GM12878 (cell line): ENCODE results near the gene PALLD. TPM values are rescaled to one million over a fixed set of nuclear protein-coding genes. Genes with fewer than 3 reads are reported as not detected.

Source experiments
- BACH1 ChIP-seq: fragments of 450-650 bp; IDR thresholded peaks from 2 replicates; pipeline ENCODE4 v1.6.1; 2017; ENCODE audit warnings: mild to moderate bottlenecking, borderline replicate concordance
- CBFB ChIP-seq: IDR thresholded peaks from 2 replicates; pipeline ENCODE4 v1.6.1; 2016; ENCODE audit warnings: antibody characterized with exemption, low read depth
- CHD2 ChIP-seq: IDR thresholded peaks from 2 replicates; pipeline ENCODE4 v1.6.1; 2011; ENCODE audit warnings: low read depth, low read length, improper control_type of control experiment, borderline replicate concordance
- DPF2 ChIP-seq: fragments of 450-650 bp; IDR thresholded peaks from 2 replicates; pipeline ENCODE4 v1.6.1; 2017; ENCODE audit warnings: mild to moderate bottlenecking
- ESRRA ChIP-seq: IDR thresholded peaks from 2 replicates; pipeline ENCODE4 v1.6.1; 2012; ENCODE audit warnings: mild to moderate bottlenecking, low read length, improper control_type of control experiment
- ETV6 ChIP-seq, 2 experiments: fragments of 450-650 bp in 1 of 2; IDR thresholded peaks in 1 of 2; conservative IDR thresholded peaks in 1 of 2; 2 replicates each; pipeline ENCODE4 v1.6.1; 2014; ENCODE audit warnings: antibody characterized with exemption in 1 of 2, borderline replicate concordance in 1 of 2, low read depth in 1 of 2, mild to moderate bottlenecking in 1 of 2, moderate library complexity in 1 of 2
- IKZF2 ChIP-seq, 2 experiments: fragments of 450-650 bp; IDR thresholded peaks; 2 replicates each; pipeline ENCODE4 v1.6.1; 2017; ENCODE audit warnings: mild to moderate bottlenecking in 2 of 2, moderate library complexity in 2 of 2
- NFXL1 ChIP-seq: fragments of 450-650 bp; IDR thresholded peaks from 2 replicates; pipeline ENCODE4 v1.6.1; 2017; ENCODE audit warnings: antibody characterized with exemption, mild to moderate bottlenecking, borderline replicate concordance
- NR2C2 ChIP-seq: IDR thresholded peaks from 2 replicates; pipeline ENCODE4 v1.6.1; 2011; ENCODE audit warnings: borderline replicate concordance, low read depth; ENCODE audit not compliant: control insufficient read depth, insufficient read length
- PAX8 ChIP-seq: fragments of 450-650 bp; IDR thresholded peaks from 2 replicates; pipeline ENCODE4 v1.6.1; 2017; ENCODE audit warnings: mild to moderate bottlenecking, moderate library complexity
- PKNOX1 ChIP-seq: fragments of 450-650 bp; IDR thresholded peaks from 2 replicates; pipeline ENCODE4 v1.6.1; 2016; ENCODE audit warnings: mild to moderate bottlenecking
- RFX5 ChIP-seq: IDR thresholded peaks from 2 replicates; pipeline ENCODE4 v1.6.1; 2011; ENCODE audit warnings: low read depth, low read length, improper control_type of control experiment
- SPI1 ChIP-seq: IDR thresholded peaks from 2 replicates; pipeline ENCODE4 v1.6.1; 2011; ENCODE audit warnings: low read depth, mild to moderate bottlenecking, low read length, moderate library complexity, borderline replicate concordance; ENCODE audit not compliant: insufficient read depth
- SREBF1 ChIP-seq: IDR thresholded peaks from 2 replicates; pipeline ENCODE4 v1.6.1; 2012; ENCODE audit warnings: mild to moderate bottlenecking, low read length
- SREBF2 ChIP-seq: IDR thresholded peaks from 2 replicates; pipeline ENCODE4 v1.6.1; 2012; ENCODE audit warnings: mild to moderate bottlenecking, low read length
- SRF ChIP-seq, 2 experiments: IDR thresholded peaks; 2 replicates each; pipeline ENCODE4 v1.6.1; 2011; ENCODE audit warnings: low read depth in 2 of 2, low read length in 2 of 2, mild to moderate bottlenecking in 1 of 2, moderate library complexity in 1 of 2
- TAF1 ChIP-seq: IDR thresholded peaks from 2 replicates; pipeline ENCODE4 v1.6.1; 2011; ENCODE audit warnings: mild to moderate bottlenecking, low read depth, low read length, borderline replicate concordance
- USF2 ChIP-seq: IDR thresholded peaks from 2 replicates; pipeline ENCODE4 v1.6.1; 2011; ENCODE audit warnings: low read depth, low read length, improper control_type of control experiment, borderline replicate concordance
- ZBTB33 ChIP-seq: fragments of 450-650 bp; IDR thresholded peaks from 2 replicates; pipeline ENCODE4 v1.6.1; 2017; ENCODE audit warnings: mild to moderate bottlenecking
- ZBTB40 ChIP-seq: fragments of 450-650 bp; IDR thresholded peaks from 2 replicates; pipeline ENCODE4 v1.6.1; 2016; ENCODE audit warnings: mild to moderate bottlenecking, moderate library complexity, borderline replicate concordance
- polyA plus RNA-seq, 11 experiments: library from polyadenylated mRNA; depleted of rRNA in 4 of 11; unstranded in 6 of 11; stranded (reverse) in 5 of 11; fragments of >200 nt; fragmentation: Nextera tagmentation in 4 of 11; fragmentation: Illumina TruSeq in 1 of 11; extraction: Ambion mirVana in 4 of 11; extraction: Trizol in 1 of 11; gene quantifications; 1 replicate in 1 of 11; 2 replicates in 10 of 11; pipeline versions ENCODE4 v1.2.1 to v1.2.3, GENCODE V29; 2011 to 2016; ENCODE audit warnings: inconsistent platforms in 2 of 11, missing spikeins in 2 of 11, low read depth in 1 of 11
- total RNA-seq, 4 experiments: library from RNA; depleted of rRNA in 3 of 4; stranded (reverse); fragments of >200 nt in 3 of 4; fragmentation: Illumina TruSeq in 1 of 4; extraction: Trizol in 1 of 4; gene quantifications; 2 replicates each; pipeline versions ENCODE4 v1.2.1 to v1.2.3, GENCODE V29; 2013 to 2021

The PALLD gene
- total and polyA plus RNA-seq, 10 of the 15 experiments (the other 5 are each of a cell fraction or from before 2014, with no cell fraction given): 1.0 to 7.7 (median 1.7) TPM

- TF ChIP-seq ZBTB40: no peak
- TF ChIP-seq RFX5: no peak
- no peak for TF ChIP-seq PKNOX1
- TF ChIP-seq SREBF2: no peak
- TF ChIP-seq ZBTB33: no peak
- TF ChIP-seq DPF2: peak; percentile 65; the same call in 1 of the 2 replicates
- no peak for TF ChIP-seq BACH1
- TF ChIP-seq SPI1: no peak
- TF ChIP-seq PAX8: no peak
- TF ChIP-seq NFXL1: no peak
- TF ChIP-seq CBFB: no peak
- TF ChIP-seq IKZF2 (IDR thresholded peaks at IDR 0.05): 0 out of 4 replicates have a peak, but pooled peaks have one; percentile 27 to 47
- no peak for TF ChIP-seq USF2
- 0 out of 2 replicates have a peak, but pooled peaks have one; percentile 25 for TF ChIP-seq ESRRA
- no peak for TF ChIP-seq SRF (IDR thresholded peaks at IDR 0.05; ENCODE audit: low read depth in 2 of 2, low read length in 2 of 2)
- no peak for TF ChIP-seq ETV6 (conservative IDR thresholded peaks at IDR 0.05 in 1 of 2, IDR thresholded peaks at IDR 0.05 in 1 of 2; ENCODE audit: borderline replicate concordance in 1 of 2, low read depth in 1 of 2)
- TF ChIP-seq NR2C2: no peak
- no peak for TF ChIP-seq TAF1
- no peak for TF ChIP-seq CHD2
- TF ChIP-seq SREBF1: no peak
These were observed 335.3 kb downstream of the PALLD start (continued) for GRCh38 chr4:168831919-168832762.
